ENCODE results near the gene OAS2.
A peak's percentile ranks its signal among the peaks of the same experiment; 100 is the strongest.

Gene OAS2

DNA sequence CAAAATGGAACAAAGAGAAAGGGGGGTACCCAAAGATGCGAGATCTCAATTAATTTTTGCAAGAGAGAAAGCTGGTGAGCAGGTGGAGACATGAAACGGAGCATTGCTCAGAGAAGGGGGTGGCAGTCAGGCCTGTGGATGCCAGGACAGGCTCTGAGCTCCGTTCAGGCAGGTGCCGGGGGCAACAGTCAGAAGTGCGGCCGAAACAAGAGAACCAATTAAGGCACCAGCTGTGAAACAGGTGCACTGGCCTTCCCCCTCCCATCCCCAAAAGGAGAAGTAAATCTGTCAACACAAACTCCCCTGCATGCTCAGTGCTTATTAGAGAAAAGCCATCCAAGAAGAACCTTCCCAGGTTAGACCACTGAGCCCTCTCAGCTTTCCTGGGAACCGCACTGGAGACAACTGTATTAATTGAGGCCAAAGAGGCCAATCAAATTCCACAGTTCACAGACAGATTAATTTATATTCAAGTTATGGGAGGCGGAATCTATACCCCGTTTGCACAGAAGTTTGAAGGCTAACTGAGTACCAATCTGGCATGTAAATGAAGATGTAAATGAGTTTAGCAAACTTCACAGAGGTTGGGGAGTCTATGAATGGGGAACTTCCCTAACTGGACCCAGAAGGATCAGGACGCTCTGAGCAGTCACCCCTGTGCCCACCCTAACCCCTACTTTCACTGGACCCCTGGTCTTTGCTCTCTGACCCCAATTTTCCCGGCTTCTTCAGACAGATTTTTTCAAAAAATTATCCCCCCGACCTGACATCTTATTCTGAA, 20.9 kb downstream of the OAS2 start:
- Mint-ChIP-seq H3K27me3 (ENCODE audit: low read depth) (peaks cover 51% of the 10 kb centered on the region), H3K9me3 (peaks cover 12% of the 10 kb centered on the region), H3K4me1 (no peaks in the 10 kb centered on the region), H3K27ac (no peak overlapping the region), H3K4me3 (no peak overlapping the region), H3K36me3 (ENCODE audit: low read depth) (no peaks in the 10 kb centered on the region)
- TF ChIP-seq, protein P1, sequence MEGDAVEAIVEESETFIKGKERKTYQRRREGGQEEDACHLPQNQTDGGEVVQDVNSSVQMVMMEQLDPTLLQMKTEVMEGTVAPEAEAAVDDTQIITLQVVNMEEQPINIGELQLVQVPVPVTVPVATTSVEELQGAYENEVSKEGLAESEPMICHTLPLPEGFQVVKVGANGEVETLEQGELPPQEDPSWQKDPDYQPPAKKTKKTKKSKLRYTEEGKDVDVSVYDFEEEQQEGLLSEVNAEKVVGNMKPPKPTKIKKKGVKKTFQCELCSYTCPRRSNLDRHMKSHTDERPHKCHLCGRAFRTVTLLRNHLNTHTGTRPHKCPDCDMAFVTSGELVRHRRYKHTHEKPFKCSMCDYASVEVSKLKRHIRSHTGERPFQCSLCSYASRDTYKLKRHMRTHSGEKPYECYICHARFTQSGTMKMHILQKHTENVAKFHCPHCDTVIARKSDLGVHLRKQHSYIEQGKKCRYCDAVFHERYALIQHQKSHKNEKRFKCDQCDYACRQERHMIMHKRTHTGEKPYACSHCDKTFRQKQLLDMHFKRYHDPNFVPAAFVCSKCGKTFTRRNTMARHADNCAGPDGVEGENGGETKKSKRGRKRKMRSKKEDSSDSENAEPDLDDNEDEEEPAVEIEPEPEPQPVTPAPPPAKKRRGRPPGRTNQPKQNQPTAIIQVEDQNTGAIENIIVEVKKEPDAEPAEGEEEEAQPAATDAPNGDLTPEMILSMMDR (IDR thresholded peaks at IDR 0.05; ENCODE audit: unreplicated experiment in 3 of 3): no peak

DNA sequence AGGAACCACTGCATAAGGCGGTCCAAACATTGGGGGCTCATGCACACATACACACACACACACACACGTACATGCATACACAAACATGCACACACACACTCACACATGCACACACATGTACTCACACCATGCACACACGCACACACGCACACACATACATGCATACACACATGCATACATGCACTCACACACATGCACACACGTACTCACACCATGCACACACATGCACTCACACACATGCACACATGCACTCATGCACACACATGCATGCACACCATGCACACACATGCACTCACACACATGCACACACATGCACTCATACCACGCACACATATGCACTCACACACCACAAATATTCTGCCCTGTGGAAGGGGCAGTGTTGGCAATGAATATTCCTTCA, 22.1 kb downstream of the OAS2 start:
- Mint-ChIP-seq H3K4me3 (no peak overlapping the region), H3K27ac (no peak overlapping the region), H3K36me3 (ENCODE audit: low read depth) (no peaks in the 10 kb centered on the region), H3K4me1 (no peaks in the 10 kb centered on the region), H3K9me3 (peaks cover 12% of the 10 kb centered on the region), H3K27me3 (ENCODE audit: low read depth) (peaks cover 60% of the 10 kb centered on the region)
- TF ChIP-seq, protein P1 (IDR thresholded peaks at IDR 0.05; ENCODE audit: unreplicated experiment in 3 of 3): no peak

DNA sequence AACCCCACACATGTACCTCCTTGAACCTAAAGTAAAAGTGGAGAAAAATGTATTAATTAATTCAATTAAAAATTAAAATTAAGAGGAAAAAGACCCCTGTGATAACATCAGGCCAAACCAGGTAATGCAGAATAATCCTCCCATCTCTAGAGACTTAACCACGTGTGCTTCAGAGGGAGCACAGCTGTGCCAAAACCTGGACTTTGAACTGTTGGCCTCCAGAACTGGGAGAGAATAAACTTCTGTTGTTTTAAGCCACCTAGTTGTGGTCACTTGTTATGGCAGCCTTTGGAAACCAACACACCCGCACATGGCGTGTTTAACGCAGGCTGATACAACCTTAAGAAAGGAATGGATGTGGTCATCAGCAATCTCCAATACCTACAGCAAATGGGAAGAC, 23.8 kb downstream of the OAS2 start:
- no peaks in the 10 kb centered on the region for H3K36me3 Mint-ChIP-seq (ENCODE audit: low read depth)
- peaks cover 10% of the 10 kb centered on the region for H3K9me3 Mint-ChIP-seq
- no peaks in the 10 kb centered on the region for H3K4me1 Mint-ChIP-seq
- H3K27ac Mint-ChIP-seq: no peak overlapping the region
- peaks cover 60% of the 10 kb centered on the region for H3K27me3 Mint-ChIP-seq (ENCODE audit: low read depth)
- H3K4me3 Mint-ChIP-seq: no peak overlapping the region
- TF ChIP-seq, protein P1 (IDR thresholded peaks at IDR 0.05; ENCODE audit: unreplicated experiment in 3 of 3): no peak

DNA sequence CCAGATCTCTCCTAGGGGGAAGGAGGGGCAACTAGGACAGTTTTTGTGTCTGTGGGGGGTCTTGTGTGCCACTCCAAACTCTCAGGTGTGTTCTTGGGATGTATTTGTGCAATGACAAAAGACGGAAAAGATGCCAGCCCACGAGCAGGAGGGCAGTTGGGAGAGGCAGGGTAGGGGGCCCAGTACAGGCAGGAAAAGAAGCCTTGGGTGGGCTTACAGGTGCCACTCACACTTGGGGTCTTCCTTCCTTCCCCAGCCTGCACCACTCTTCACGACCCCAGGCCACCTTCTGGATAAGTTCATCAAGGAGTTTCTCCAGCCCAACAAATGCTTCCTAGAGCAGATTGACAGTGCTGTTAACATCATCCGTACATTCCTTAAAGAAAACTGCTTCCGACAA, 24.4 kb downstream of the OAS2 start:
- no peak overlapping the region for H3K4me3 Mint-ChIP-seq
- no peaks in the 10 kb centered on the region for H3K4me1 Mint-ChIP-seq
- H3K27me3 Mint-ChIP-seq (ENCODE audit: low read depth): peaks cover 57% of the 10 kb centered on the region
- TF ChIP-seq, protein P1 (IDR thresholded peaks at IDR 0.05; ENCODE audit: unreplicated experiment in 3 of 3): no peak
- no peak overlapping the region for H3K27ac Mint-ChIP-seq
- H3K36me3 Mint-ChIP-seq (ENCODE audit: low read depth): no peaks in the 10 kb centered on the region
- peaks cover 10% of the 10 kb centered on the region for H3K9me3 Mint-ChIP-seq

DNA sequence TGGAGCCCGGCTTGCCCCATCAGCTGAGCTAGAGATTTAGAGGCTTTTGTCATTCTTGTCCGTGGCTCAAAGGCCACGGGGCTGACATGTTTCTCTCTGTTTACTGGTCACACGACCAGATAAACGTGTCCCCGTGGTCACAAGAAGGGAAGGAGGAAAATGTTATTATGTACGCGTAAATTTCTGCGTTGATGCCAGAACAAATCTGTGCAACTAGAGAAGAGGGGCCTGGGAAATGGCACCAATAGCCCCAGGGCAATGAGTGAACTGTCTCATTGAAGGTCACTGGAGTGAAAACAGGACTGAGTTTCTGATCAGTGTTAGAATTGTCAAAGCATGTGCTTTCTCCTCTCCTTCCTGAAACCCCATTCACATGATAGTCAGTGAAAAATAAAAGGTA, 25.3 kb downstream of the OAS2 start:
- TF ChIP-seq, protein P1 (IDR thresholded peaks at IDR 0.05; ENCODE audit: unreplicated experiment in 3 of 3): no peak
- peaks cover 58% of the 10 kb centered on the region for H3K27me3 Mint-ChIP-seq (ENCODE audit: low read depth)
- no peaks in the 10 kb centered on the region for H3K36me3 Mint-ChIP-seq (ENCODE audit: low read depth)
- no peak overlapping the region for H3K27ac Mint-ChIP-seq
- H3K9me3 Mint-ChIP-seq: peaks cover 7% of the 10 kb centered on the region
- no peaks in the 10 kb centered on the region for H3K4me1 Mint-ChIP-seq
- H3K4me3 Mint-ChIP-seq: no peak overlapping the region

DNA sequence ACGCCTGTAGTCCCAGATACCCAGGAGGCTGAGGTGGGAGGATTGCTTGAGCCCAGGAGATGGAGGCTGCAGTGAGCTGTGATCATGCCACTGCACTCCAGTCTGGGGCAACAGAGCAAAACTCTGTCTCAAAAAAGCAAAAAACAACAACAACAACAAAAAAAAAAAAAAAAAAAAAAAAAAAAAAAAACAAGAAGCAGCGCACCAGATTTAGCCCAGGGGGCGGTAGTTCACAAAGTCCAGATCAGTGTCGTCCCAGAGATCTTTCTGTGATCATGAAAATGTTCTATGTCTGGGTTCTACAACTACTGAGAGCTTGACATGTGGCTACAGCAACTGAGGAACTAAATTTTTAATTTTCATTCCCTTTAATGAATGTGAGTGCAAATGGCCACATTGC, 27.4 kb downstream of the OAS2 start:
- no peak overlapping the region for H3K4me3 Mint-ChIP-seq
- no peaks in the 10 kb centered on the region for H3K4me1 Mint-ChIP-seq
- TF ChIP-seq, protein P1 (IDR thresholded peaks at IDR 0.05; ENCODE audit: unreplicated experiment in 3 of 3): peak in 2 of 3 experiments; percentile 12 to 43
- no peaks in the 10 kb centered on the region for H3K36me3 Mint-ChIP-seq (ENCODE audit: low read depth)
- no peak overlapping the region for H3K27ac Mint-ChIP-seq
- peaks cover 64% of the 10 kb centered on the region for H3K27me3 Mint-ChIP-seq (ENCODE audit: low read depth)
- no peaks in the 10 kb centered on the region for H3K9me3 Mint-ChIP-seq
